ENCODE data around the gene BCORL1.

The BCORL1 gene

GRCh38 chrX:130083107-130083490 lies 100.7 kb downstream of the BCORL1 start:
- H3K27me3 Mint-ChIP-seq: no peaks in the 10 kb centered on the region
- peaks cover 4% of the 10 kb centered on the region for H3K36me3 Mint-ChIP-seq (ENCODE audit: low read depth)
- peak overlapping the region; percentile 33 for H3K4me3 Mint-ChIP-seq
- H3K27ac Mint-ChIP-seq: peak overlapping the region; percentile 72
- no peaks in the 10 kb centered on the region for H3K9me3 Mint-ChIP-seq
- peaks cover 72% of the 10 kb centered on the region for H3K4me1 Mint-ChIP-seq (ENCODE audit: low read depth)

- peaks cover 4% of the 10 kb centered on the region for H3K36me3 Mint-ChIP-seq (ENCODE audit: low read depth)
- H3K27ac Mint-ChIP-seq: peak overlapping the region; percentile 85
- H3K4me1 Mint-ChIP-seq (ENCODE audit: low read depth): peaks cover 79% of the 10 kb centered on the region
- no peaks in the 10 kb centered on the region for H3K9me3 Mint-ChIP-seq
- no peaks in the 10 kb centered on the region for H3K27me3 Mint-ChIP-seq
- H3K4me3 Mint-ChIP-seq: peak overlapping the region; percentile 67
These were observed 101.4 kb downstream of the BCORL1 start for GRCh38 chrX:130083656-130084382.

- Mint-ChIP-seq H3K4me1 (ENCODE audit: low read depth) (peaks cover 81% of the 10 kb centered on the region), H3K4me3 (peak overlapping the region; percentile 67), H3K36me3 (ENCODE audit: low read depth) (peaks cover 3% of the 10 kb centered on the region), H3K9me3 (no peaks in the 10 kb centered on the region), H3K27me3 (no peaks in the 10 kb centered on the region), H3K27ac (peak overlapping the region; percentile 85)
These were observed 102.3 kb downstream of the BCORL1 start for GRCh38 chrX:130084631-130085237.

- Mint-ChIP-seq H3K4me1 (ENCODE audit: low read depth) (peaks cover 85% of the 10 kb centered on the region), H3K36me3 (ENCODE audit: low read depth) (no peaks in the 10 kb centered on the region), H3K27me3 (no peaks in the 10 kb centered on the region), H3K27ac (peak overlapping the region; percentile 85), H3K4me3 (peak overlapping the region; percentile 67), H3K9me3 (no peaks in the 10 kb centered on the region)
These were observed 103.4 kb downstream of the BCORL1 start for GRCh38 chrX:130085551-130086446.

- H3K36me3 Mint-ChIP-seq (ENCODE audit: low read depth): no peaks in the 10 kb centered on the region
- no peaks in the 10 kb centered on the region for H3K9me3 Mint-ChIP-seq
- H3K4me3 Mint-ChIP-seq: peak overlapping the region; percentile 67
- peak overlapping the region; percentile 85 for H3K27ac Mint-ChIP-seq
- H3K27me3 Mint-ChIP-seq: no peaks in the 10 kb centered on the region
- peaks cover 85% of the 10 kb centered on the region for H3K4me1 Mint-ChIP-seq (ENCODE audit: low read depth)
These were observed 104.2 kb downstream of the BCORL1 start for GRCh38 chrX:130086447-130087206.

GRCh38 chrX:130090364-130090763 lies 107.9 kb downstream of the BCORL1 start:
- no peaks in the 10 kb centered on the region for H3K36me3 Mint-ChIP-seq (ENCODE audit: low read depth)
- H3K4me1 Mint-ChIP-seq (ENCODE audit: low read depth): peaks cover 78% of the 10 kb centered on the region
- H3K4me3 Mint-ChIP-seq: peak overlapping the region; percentile 53
- H3K27ac Mint-ChIP-seq: peak overlapping the region; percentile 85
- no peaks in the 10 kb centered on the region for H3K27me3 Mint-ChIP-seq
- H3K9me3 Mint-ChIP-seq: no peaks in the 10 kb centered on the region

GRCh38 chrX:130091980-130092522 lies 109.6 kb downstream of the BCORL1 start:
- Mint-ChIP-seq H3K9me3 (no peaks in the 10 kb centered on the region), H3K36me3 (ENCODE audit: low read depth) (no peaks in the 10 kb centered on the region), H3K27ac (peak overlapping the region; percentile 95), H3K27me3 (no peaks in the 10 kb centered on the region), H3K4me1 (ENCODE audit: low read depth) (peaks cover 72% of the 10 kb centered on the region), H3K4me3 (peak overlapping the region; percentile 87)

GRCh38 chrX:130093271-130093670 lies 110.8 kb downstream of the BCORL1 start:
- no peaks in the 10 kb centered on the region for H3K9me3 Mint-ChIP-seq
- H3K4me1 Mint-ChIP-seq (ENCODE audit: low read depth): peaks cover 71% of the 10 kb centered on the region
- no peaks in the 10 kb centered on the region for H3K27me3 Mint-ChIP-seq
- no peak overlapping the region for H3K4me3 Mint-ChIP-seq
- no peaks in the 10 kb centered on the region for H3K36me3 Mint-ChIP-seq (ENCODE audit: low read depth)
- no peak overlapping the region for H3K27ac Mint-ChIP-seq

GRCh38 chrX:130094696-130095095 lies 112.3 kb downstream of the BCORL1 start:
- H3K9me3 Mint-ChIP-seq: no peaks in the 10 kb centered on the region
- no peak overlapping the region for H3K27ac Mint-ChIP-seq
- no peaks in the 10 kb centered on the region for H3K36me3 Mint-ChIP-seq (ENCODE audit: low read depth)
- H3K4me1 Mint-ChIP-seq (ENCODE audit: low read depth): peaks cover 73% of the 10 kb centered on the region
- no peaks in the 10 kb centered on the region for H3K27me3 Mint-ChIP-seq
- H3K4me3 Mint-ChIP-seq: no peak overlapping the region

- Mint-ChIP-seq H3K27ac (no peak overlapping the region), H3K36me3 (ENCODE audit: low read depth) (no peaks in the 10 kb centered on the region), H3K9me3 (no peaks in the 10 kb centered on the region), H3K4me1 (ENCODE audit: low read depth) (peaks cover 77% of the 10 kb centered on the region), H3K4me3 (no peak overlapping the region), H3K27me3 (no peaks in the 10 kb centered on the region)
These were observed 113.0 kb downstream of the BCORL1 start for GRCh38 chrX:130095249-130096030.

- H3K4me3 Mint-ChIP-seq: no peak overlapping the region
- H3K4me1 Mint-ChIP-seq (ENCODE audit: low read depth): peaks cover 72% of the 10 kb centered on the region
- no peaks in the 10 kb centered on the region for H3K9me3 Mint-ChIP-seq
- peak overlapping the region; percentile 79 for H3K27ac Mint-ChIP-seq
- H3K36me3 Mint-ChIP-seq (ENCODE audit: low read depth): peaks cover 6% of the 10 kb centered on the region
- H3K27me3 Mint-ChIP-seq: no peaks in the 10 kb centered on the region
These were observed 115.2 kb downstream of the BCORL1 start for GRCh38 chrX:130097507-130098209.

- peak overlapping the region; percentile 79 for H3K27ac Mint-ChIP-seq
- no peak overlapping the region for H3K4me3 Mint-ChIP-seq
- H3K9me3 Mint-ChIP-seq: no peaks in the 10 kb centered on the region
- H3K27me3 Mint-ChIP-seq: no peaks in the 10 kb centered on the region
- H3K36me3 Mint-ChIP-seq (ENCODE audit: low read depth): peaks cover 6% of the 10 kb centered on the region
- peaks cover 74% of the 10 kb centered on the region for H3K4me1 Mint-ChIP-seq (ENCODE audit: low read depth)
These were observed 115.7 kb downstream of the BCORL1 start for GRCh38 chrX:130098210-130098552.

- Mint-ChIP-seq H3K27ac (no peak overlapping the region), H3K4me3 (no peak overlapping the region), H3K36me3 (ENCODE audit: low read depth) (peaks cover 10% of the 10 kb centered on the region), H3K27me3 (no peaks in the 10 kb centered on the region), H3K4me1 (ENCODE audit: low read depth) (peaks cover 69% of the 10 kb centered on the region), H3K9me3 (no peaks in the 10 kb centered on the region)
These were observed 117.7 kb downstream of the BCORL1 start for GRCh38 chrX:130100180-130100579.
